NCI-H510A treated with DMSO at 0.1 percent for 48 hours (cell line): ENCODE measurements around the gene TMEM132A.

ENCODE experiments used
- DNase-seq: peaks from one replicate; lab custom pipeline; 2025; lab: John Stamatoyannopoulos, UW

The TMEM132A gene

GRCh38 chr11:60924110-60924905 is at the start of gene TMEM132A:
TMEM132A (plus strand) TSS chr11:60924460; CDS start chr11:60924634, 174 bp downstream.
- DNase-seq = peak; percentile 60

GRCh38 chr11:60875366-60876167 is 48.7 kb upstream of the TMEM132A start:
- DNase-seq = no peak

GRCh38 chr11:60876168-60876485 is 48.1 kb upstream of the TMEM132A start:
- DNase-seq = no peak

- no peak for DNase-seq
Measured at GRCh38 chr11:60878245-60879101, 45.8 kb upstream of the TMEM132A start.

GRCh38 chr11:60879104-60879503 is 45.2 kb upstream of the TMEM132A start:
- DNase-seq = no peak

GRCh38 chr11:60879971-60880588 is 44.2 kb upstream of the TMEM132A start:
- DNase-seq = no peak

GRCh38 chr11:60880643-60881282 is 43.5 kb upstream of the TMEM132A start:
- peak; percentile 94 for DNase-seq

- peak; percentile 81 for DNase-seq
Measured at GRCh38 chr11:60887556-60887955, 36.7 kb upstream of the TMEM132A start.

- DNase-seq = no peak
Measured at GRCh38 chr11:60889869-60890311, 34.4 kb upstream of the TMEM132A start.

- DNase-seq = no peak
Measured at GRCh38 chr11:60890696-60891095, 33.6 kb upstream of the TMEM132A start.

GRCh38 chr11:60891103-60891741 is 33.0 kb upstream of the TMEM132A start:
- no peak for DNase-seq

GRCh38 chr11:60895687-60896086 is 28.6 kb upstream of the TMEM132A start:
- no peak for DNase-seq

GRCh38 chr11:60897496-60897895 is 26.8 kb upstream of the TMEM132A start:
- DNase-seq = no peak

GRCh38 chr11:60899046-60899936 is 25.0 kb upstream of the TMEM132A start:
- DNase-seq = peak; percentile 59

- no peak for DNase-seq
Measured at GRCh38 chr11:60899977-60900376, 24.3 kb upstream of the TMEM132A start.

GRCh38 chr11:60900673-60901404 is 23.4 kb upstream of the TMEM132A start:
- DNase-seq = no peak

GRCh38 chr11:60902625-60903024 is 21.6 kb upstream of the TMEM132A start:
- no peak for DNase-seq

- no peak for DNase-seq
Measured at GRCh38 chr11:60905047-60905446, 19.2 kb upstream of the TMEM132A start.

- no peak for DNase-seq
Measured at GRCh38 chr11:60905551-60906113, 18.6 kb upstream of the TMEM132A start.
